T-helper 1 cell treated with Interleukin-12 subunit alpha and Interleukin-12 subunit beta and Interleukin-4 antibody, amounts not matched to agents 30 μg/mL and 1 μg/mL, for 36 hours (primary cell): ENCODE data around the gene RRAGB.
"Not testable (repeated sequence)": the region's sequence is repeated elsewhere in the genome, so short reads cannot be mapped to it uniquely, and the experiment has no call there.

ENCODE experiments used
- H3K27ac Mint-ChIP-seq: one replicate; pipeline ENCODE4 v1.8.0; 2021; ENCODE audit warnings: mild to moderate bottlenecking, mixed read lengths
- H3K27me3 Mint-ChIP-seq: one replicate; pipeline ENCODE4 v1.8.0; 2021; ENCODE audit warnings: low read depth, mixed read lengths
- H3K36me3 Mint-ChIP-seq: one replicate; pipeline ENCODE4 v1.8.0; 2021; ENCODE audit warnings: low read depth, mixed read lengths
- H3K4me1 Mint-ChIP-seq: one replicate; pipeline ENCODE4 v1.8.0; 2021; ENCODE audit warnings: low read depth, mixed read lengths
- H3K4me3 Mint-ChIP-seq: one replicate; pipeline ENCODE4 v1.8.0; 2021; ENCODE audit warnings: mild to moderate bottlenecking, moderate library complexity, mixed read lengths
- H3K9me3 Mint-ChIP-seq: one replicate; pipeline ENCODE4 v1.8.0; 2021; ENCODE audit warnings: mixed read lengths

Gene RRAGB

GRCh38 chrX:55717521-55718497 lies at the start of gene RRAGB:
Gene RRAGB (plus strand): TSS chrX:55717749. CDS start chrX:55718328, 579 bp downstream.
- peak within 1 kb of the TSS; percentile 85 for H3K4me3 Mint-ChIP-seq
- no peaks in the 10 kb centered on the region for H3K27me3 Mint-ChIP-seq
- H3K36me3 Mint-ChIP-seq, result peaks cover 14% of the 10 kb centered on the region
- peak within 1 kb of the TSS; percentile 82 for H3K27ac Mint-ChIP-seq
- peaks cover 5% of the 10 kb centered on the region for H3K9me3 Mint-ChIP-seq
- peaks cover 27% of the 10 kb centered on the region for H3K4me1 Mint-ChIP-seq

- Mint-ChIP-seq H3K36me3 (no peaks in the 10 kb centered on the region), H3K4me1 (no peaks in the 10 kb centered on the region), H3K27ac (no peak overlapping the region), H3K27me3 (no peaks in the 10 kb centered on the region), H3K4me3 (no peak overlapping the region), H3K9me3 (peaks cover 9% of the 10 kb centered on the region)
Observed at GRCh38 chrX:55668084-55668483, 49.5 kb upstream of the RRAGB start.

DNA sequence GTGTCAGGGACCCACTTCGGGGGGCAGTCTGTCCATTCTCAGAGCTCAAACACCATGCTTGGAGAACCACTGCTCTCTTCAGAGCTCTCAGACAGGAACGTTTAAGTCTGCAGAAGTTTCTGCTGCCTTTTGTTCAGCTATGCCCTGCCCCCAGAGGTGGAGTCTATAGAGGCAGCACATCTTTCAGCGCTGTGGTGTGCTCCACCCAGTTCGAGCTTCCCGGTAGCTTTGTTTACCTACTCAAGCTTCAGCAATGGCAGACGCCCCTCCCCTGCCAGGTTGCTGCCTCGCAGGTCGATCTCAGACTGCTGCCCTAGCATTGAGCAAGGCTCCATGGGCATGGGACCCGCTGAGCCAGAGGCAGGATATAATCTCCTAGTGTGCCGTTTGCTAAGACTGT lies 29.0 kb upstream of the RRAGB start:
- not testable (repeated sequence) for H3K4me1 Mint-ChIP-seq, H3K36me3 Mint-ChIP-seq, H3K27ac Mint-ChIP-seq, H3K27me3 Mint-ChIP-seq, H3K4me3 Mint-ChIP-seq
- peaks cover 10% of the 10 kb centered on the region for H3K9me3 Mint-ChIP-seq

DNA sequence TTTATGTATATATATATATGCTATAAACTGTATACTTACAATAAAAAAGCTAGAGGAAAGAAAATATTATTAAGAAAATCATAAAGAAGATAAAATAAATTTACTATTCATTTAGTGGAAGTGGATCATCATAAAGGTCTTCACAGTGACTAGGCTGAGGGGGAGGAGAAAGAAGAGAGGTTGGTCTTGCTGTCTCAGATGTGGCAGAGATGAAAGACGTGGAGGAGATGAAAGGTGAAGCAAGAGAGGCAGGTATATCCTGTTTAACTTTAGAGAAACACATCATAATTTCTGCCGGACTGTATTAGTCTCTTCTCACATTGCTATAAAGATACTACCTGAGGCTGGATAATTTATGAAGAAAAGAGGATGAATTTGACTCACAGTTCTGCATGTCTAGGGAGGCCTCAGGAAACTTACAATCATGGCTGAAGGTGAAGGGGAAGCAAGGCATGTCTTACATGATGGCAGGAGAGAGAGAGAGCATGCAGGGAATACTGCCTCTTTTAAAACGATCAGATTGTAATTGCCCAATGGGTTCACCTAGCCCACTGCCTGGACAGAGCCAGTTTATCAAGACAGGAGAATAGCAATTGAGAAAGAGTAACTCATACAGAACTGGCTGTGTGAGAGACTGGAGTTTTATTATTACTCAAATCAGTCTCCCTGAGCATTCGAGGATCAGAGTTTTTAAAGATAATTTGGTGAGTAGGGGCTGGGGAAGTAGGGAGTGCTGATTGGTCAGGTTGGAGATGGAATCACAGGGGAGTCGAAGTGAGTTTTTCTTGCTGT lies 22.1 kb upstream of the RRAGB start:
- no peaks in the 10 kb centered on the region for H3K27me3 Mint-ChIP-seq
- peaks cover 10% of the 10 kb centered on the region for H3K4me1 Mint-ChIP-seq
- H3K4me3 Mint-ChIP-seq, result no peak overlapping the region

DNA sequence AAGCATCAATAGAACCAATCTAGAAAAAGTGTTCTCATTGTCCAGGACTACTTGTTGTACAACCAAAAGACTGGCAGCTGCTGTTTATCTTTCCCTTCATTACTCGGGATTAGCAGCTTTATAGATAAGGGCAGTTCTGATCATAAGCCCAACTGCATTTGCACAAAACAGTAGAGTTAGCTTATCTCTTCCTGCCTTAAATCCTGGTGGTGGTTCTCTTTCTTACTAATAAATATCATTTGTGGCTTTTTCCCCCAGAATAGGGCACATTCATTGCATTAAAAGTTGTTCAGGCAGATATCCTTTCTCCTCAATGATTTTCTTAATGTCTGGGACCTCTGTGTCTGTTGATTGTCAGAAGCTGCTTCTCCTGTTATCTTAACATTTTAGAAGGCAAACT lies 20.2 kb upstream of the RRAGB start:
- Mint-ChIP-seq H3K4me1 (peaks cover 10% of the 10 kb centered on the region), H3K36me3 (no peaks in the 10 kb centered on the region), H3K4me3 (no peak overlapping the region), H3K27ac (no peak overlapping the region), H3K27me3 (no peaks in the 10 kb centered on the region), H3K9me3 (peaks cover 3% of the 10 kb centered on the region)

More for the DNA sequence above, 22.1 kb upstream of the RRAGB start:
- peaks cover 3% of the 10 kb centered on the region for H3K9me3 Mint-ChIP-seq
- H3K36me3 Mint-ChIP-seq, result no peaks in the 10 kb centered on the region
- no peak overlapping the region for H3K27ac Mint-ChIP-seq

GRCh38 chrX:55702671-55703070 lies 14.9 kb upstream of the RRAGB start:
- H3K36me3 Mint-ChIP-seq, result peaks cover 15% of the 10 kb centered on the region
- H3K27me3 Mint-ChIP-seq, result no peaks in the 10 kb centered on the region
- H3K4me3 Mint-ChIP-seq, result no peak overlapping the region
- H3K4me1 Mint-ChIP-seq, result peaks cover 11% of the 10 kb centered on the region
- no peak overlapping the region for H3K27ac Mint-ChIP-seq
- peaks cover 21% of the 10 kb centered on the region for H3K9me3 Mint-ChIP-seq

DNA sequence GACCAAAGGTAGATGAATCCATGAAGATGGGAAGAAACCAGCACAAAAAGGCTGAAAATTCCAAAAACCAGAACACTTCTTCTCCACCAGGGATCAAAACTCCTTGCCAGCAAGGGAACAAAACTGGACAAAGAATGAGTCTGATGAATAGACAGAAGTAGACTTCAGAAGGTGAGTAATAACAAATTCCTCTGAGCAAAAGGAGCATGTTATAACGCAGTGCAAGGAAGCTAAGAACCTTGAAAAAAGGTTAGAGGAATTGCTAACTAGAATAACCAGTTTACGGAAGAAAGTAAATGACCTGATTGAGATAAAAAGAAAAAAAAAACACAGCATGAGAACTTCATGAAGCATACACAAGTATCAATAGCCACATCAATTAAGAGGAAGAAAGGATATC lies 14.1 kb upstream of the RRAGB start:
- H3K4me1 Mint-ChIP-seq, result peaks cover 11% of the 10 kb centered on the region
- peak overlapping the region; percentile 53 for H3K4me3 Mint-ChIP-seq
- H3K27me3 Mint-ChIP-seq, H3K27ac Mint-ChIP-seq: not testable (repeated sequence)
- H3K9me3 Mint-ChIP-seq, result peaks cover 23% of the 10 kb centered on the region
- H3K36me3 Mint-ChIP-seq, result peaks cover 15% of the 10 kb centered on the region

GRCh38 chrX:55705066-55705465 lies 12.5 kb upstream of the RRAGB start:
- not testable (repeated sequence) for H3K4me1 Mint-ChIP-seq, H3K27me3 Mint-ChIP-seq
- Mint-ChIP-seq H3K36me3 (peaks cover 15% of the 10 kb centered on the region), H3K27ac (peak overlapping the region; percentile 6), H3K4me3 (peak overlapping the region; percentile 19), H3K9me3 (peaks cover 23% of the 10 kb centered on the region)

GRCh38 chrX:55709735-55710134 lies 7.8 kb upstream of the RRAGB start:
- Mint-ChIP-seq H3K27me3 (no peaks in the 10 kb centered on the region), H3K9me3 (peaks cover 21% of the 10 kb centered on the region), H3K4me3 (no peak overlapping the region), H3K27ac (no peak overlapping the region), H3K4me1 (peaks cover 6% of the 10 kb centered on the region), H3K36me3 (peaks cover 10% of the 10 kb centered on the region)

GRCh38 chrX:55710701-55711100 lies 6.8 kb upstream of the RRAGB start:
- H3K4me1 Mint-ChIP-seq, result peaks cover 3% of the 10 kb centered on the region
- H3K36me3 Mint-ChIP-seq, result peaks cover 6% of the 10 kb centered on the region
- H3K27ac Mint-ChIP-seq, result no peak overlapping the region
- H3K9me3 Mint-ChIP-seq, result peaks cover 26% of the 10 kb centered on the region
- no peaks in the 10 kb centered on the region for H3K27me3 Mint-ChIP-seq
- no peak overlapping the region for H3K4me3 Mint-ChIP-seq

GRCh38 chrX:55713631-55714030 lies 3.9 kb upstream of the RRAGB start:
- H3K27ac Mint-ChIP-seq, result no peak overlapping the region

GRCh38 chrX:55714161-55714560 lies 3.4 kb upstream of the RRAGB start:
- Mint-ChIP-seq H3K27me3 (no peaks in the 10 kb centered on the region), H3K4me1 (peaks cover 14% of the 10 kb centered on the region), H3K4me3 (no peak overlapping the region), H3K27ac (no peak overlapping the region), H3K36me3 (no peaks in the 10 kb centered on the region), H3K9me3 (peaks cover 12% of the 10 kb centered on the region)

More at GRCh38 chrX:55713631-55714030, 3.9 kb upstream of the RRAGB start:
- Mint-ChIP-seq H3K4me1 (peaks cover 13% of the 10 kb centered on the region), H3K9me3 (peaks cover 12% of the 10 kb centered on the region), H3K4me3 (no peak overlapping the region), H3K36me3 (no peaks in the 10 kb centered on the region), H3K27me3 (no peaks in the 10 kb centered on the region)

DNA sequence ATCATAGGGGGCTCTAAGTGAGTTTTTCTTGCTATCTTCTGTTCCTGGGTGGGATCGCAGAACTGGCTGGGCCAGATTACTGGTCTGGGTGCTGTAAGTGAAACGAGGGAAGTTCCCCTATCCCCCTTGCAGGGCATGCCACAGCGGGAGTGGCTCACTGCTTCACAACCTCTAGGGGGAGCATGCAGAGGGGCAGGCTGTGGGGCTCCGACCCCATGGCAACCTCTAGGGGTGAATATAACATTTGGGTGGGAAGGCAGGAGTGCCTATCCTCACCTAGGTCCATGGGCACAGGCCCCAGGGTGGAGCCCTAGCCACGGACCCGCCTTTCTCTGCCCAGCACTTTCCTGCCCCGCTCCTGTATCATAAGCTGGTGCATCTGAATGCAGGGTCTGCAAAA lies 1.7 kb upstream of the RRAGB start:
- H3K27me3 Mint-ChIP-seq, result no peaks in the 10 kb centered on the region
- H3K27ac Mint-ChIP-seq, result no peak overlapping the region
- H3K9me3 Mint-ChIP-seq, result peaks cover 8% of the 10 kb centered on the region
- H3K4me3 Mint-ChIP-seq, result no peak overlapping the region
- peaks cover 18% of the 10 kb centered on the region for H3K4me1 Mint-ChIP-seq
- no peaks in the 10 kb centered on the region for H3K36me3 Mint-ChIP-seq

DNA sequence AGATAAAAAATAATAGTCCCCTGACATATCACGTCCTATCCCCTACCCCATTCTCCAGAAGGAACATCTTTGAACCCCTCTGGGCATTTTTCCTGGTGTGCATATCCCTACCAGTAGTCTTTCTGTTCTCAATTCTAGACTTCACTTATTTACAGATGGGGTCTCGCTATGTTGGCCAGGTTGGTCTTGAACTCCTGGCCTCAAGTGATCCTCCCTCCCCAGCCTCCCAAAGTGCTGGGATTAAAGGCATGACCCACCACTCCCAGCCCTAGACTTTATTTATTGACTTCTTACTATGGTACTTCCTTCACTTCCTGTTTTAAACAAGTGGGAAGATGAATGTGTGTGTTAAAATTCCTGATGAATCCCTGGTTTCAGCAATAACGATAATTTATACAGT lies 612 bp upstream of the RRAGB start:
- Mint-ChIP-seq H3K27me3 (no peaks in the 10 kb centered on the region), H3K9me3 (peaks cover 5% of the 10 kb centered on the region), H3K36me3 (peaks cover 7% of the 10 kb centered on the region), H3K4me3 (peak overlapping the region; percentile 85), H3K4me1 (peaks cover 24% of the 10 kb centered on the region), H3K27ac (peak overlapping the region; percentile 82)

- Mint-ChIP-seq H3K27me3 (no peaks in the 10 kb centered on the region), H3K4me1 (no peaks in the 10 kb centered on the region), H3K27ac (no peak overlapping the region), H3K36me3 (peaks cover 39% of the 10 kb centered on the region), H3K9me3 (peaks cover 9% of the 10 kb centered on the region), H3K4me3 (no peak overlapping the region)
Observed at GRCh38 chrX:55731826-55732225, 14.3 kb downstream of the RRAGB start.
